Measurements from ENCODE around the gene SOX10. TPM values are rescaled to one million over a fixed set of nuclear protein-coding genes. Genes with fewer than 3 reads are reported as not detected.
"Not testable (repeated sequence)": the region's sequence is repeated elsewhere in the genome, so short reads cannot be mapped to it uniquely, and the experiment has no call there.

SOX10 gene
- total RNA-seq, 2 donors from 2014 or later = not detected

DNA sequence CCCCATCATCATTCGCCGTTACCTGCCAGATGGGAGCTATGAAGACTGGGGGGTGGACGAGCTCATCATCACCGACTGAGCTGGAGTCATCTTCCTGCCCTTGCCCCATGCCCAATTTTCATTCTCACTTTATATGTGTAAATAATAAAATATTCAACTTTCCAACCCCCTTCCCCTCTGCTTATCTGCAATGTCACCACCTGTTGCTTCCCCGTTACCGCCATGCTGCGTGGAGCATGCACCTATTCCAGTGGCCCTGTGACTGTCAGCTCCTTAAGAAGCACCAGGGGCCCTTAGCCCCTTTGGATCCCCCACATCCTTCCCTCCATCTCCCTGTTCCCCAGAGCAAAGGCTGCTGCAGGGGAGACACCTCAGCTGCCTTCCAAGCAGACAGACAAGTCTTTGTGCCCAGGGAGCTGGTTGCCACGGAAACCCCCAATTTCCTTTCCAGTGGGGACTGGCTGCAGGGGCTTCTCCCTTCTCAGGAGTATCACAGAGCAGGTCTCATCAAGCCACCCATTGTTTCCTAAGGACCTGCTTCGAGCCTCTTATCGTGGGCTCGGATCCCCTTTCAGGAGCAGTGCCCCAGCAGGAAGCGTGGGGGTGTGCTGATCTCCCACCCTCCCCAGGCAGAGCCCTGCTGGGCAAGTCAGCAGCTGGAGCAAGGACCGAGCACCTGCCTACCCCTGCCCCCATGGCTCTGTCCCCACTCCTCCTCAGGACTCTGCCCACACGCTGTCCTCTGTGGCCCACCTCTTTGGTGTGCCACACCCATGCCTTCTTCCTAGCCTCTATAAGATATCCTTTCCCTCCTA, 16.5 kb downstream of the SOX10 start:
- H3K4me3 Mint-ChIP-seq = no peak overlapping the region
- ATAC-seq (replicated peaks) = no peak
- H3K27me3 Mint-ChIP-seq = no peaks in the 10 kb centered on the region
- H3K4me1 Mint-ChIP-seq = no peaks in the 10 kb centered on the region
- H3K27ac Mint-ChIP-seq = peak overlapping the region; percentile 26
- H3K36me3 Mint-ChIP-seq (ENCODE audit: low read depth) = peaks cover 67% of the 10 kb centered on the region
- no peaks in the 10 kb centered on the region for H3K9me3 Mint-ChIP-seq

DNA sequence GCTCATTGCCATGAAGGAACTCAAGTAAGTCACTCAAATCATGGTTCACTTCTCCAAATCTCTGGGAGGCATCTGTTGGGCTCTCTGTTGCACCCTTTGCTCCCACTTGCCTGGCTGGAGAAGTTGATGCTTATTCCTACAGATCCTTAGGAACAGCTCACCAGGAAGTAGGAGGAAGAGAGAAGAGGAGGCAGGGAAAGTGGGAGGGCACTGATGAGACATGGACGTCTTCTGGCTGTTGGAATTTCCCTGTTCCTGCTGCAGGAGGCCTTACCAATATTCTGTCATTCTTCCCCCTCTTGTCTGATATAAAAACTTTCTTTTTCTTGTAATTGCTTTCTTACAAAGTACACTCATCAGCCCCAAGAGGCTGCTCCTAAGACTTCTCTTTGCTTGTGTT, 17.2 kb downstream of the SOX10 start:
- no peaks in the 10 kb centered on the region for H3K27me3 Mint-ChIP-seq
- H3K4me1 Mint-ChIP-seq = no peaks in the 10 kb centered on the region
- H3K36me3 Mint-ChIP-seq (ENCODE audit: low read depth) = peaks cover 74% of the 10 kb centered on the region
- ATAC-seq (replicated peaks) = no peak
- no peaks in the 10 kb centered on the region for H3K9me3 Mint-ChIP-seq
- no peak overlapping the region for H3K4me3 Mint-ChIP-seq
- peak overlapping the region; percentile 26 for H3K27ac Mint-ChIP-seq

DNA sequence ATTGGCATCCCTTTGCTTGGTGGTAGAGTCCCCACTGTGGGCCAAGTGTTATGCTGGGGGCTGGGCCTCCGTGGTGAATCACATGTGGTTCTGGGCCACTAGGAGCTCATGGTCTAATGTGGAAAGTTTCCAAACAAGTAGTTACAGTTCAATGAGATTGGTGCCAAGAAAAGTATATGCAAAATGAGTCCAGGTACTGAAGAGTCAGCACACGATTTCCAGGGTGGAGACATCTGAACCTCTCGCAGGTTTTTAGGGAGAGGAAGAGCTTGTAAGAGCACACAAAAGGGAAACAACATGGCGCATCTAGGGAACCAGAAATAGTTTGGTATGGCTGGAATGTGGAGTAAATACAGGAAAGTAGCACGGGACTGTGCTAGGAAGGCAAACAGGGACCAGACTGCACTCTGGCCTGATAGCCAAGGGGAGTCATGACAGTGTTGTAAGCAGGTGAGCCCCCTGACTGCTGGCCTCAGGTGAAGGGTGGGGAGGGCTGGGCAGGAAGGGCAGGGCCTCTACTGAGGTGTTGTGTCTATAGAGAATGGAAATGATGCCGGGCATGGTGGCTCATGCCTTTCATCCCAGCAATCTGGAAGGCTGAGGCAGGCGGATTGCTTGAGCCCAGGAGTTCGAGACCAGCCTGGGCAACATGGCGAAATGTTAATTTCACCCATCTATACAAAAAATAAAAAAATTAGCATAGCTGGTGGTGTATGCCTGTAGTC, 18.3 kb downstream of the SOX10 start:
- Mint-ChIP-seq H3K4me1 (no peaks in the 10 kb centered on the region), H3K4me3 (no peak overlapping the region), H3K9me3 (no peaks in the 10 kb centered on the region), H3K27me3 (no peaks in the 10 kb centered on the region), H3K27ac (no peak overlapping the region), H3K36me3 (ENCODE audit: low read depth) (peaks cover 85% of the 10 kb centered on the region)
- no peak for ATAC-seq (replicated peaks)

DNA sequence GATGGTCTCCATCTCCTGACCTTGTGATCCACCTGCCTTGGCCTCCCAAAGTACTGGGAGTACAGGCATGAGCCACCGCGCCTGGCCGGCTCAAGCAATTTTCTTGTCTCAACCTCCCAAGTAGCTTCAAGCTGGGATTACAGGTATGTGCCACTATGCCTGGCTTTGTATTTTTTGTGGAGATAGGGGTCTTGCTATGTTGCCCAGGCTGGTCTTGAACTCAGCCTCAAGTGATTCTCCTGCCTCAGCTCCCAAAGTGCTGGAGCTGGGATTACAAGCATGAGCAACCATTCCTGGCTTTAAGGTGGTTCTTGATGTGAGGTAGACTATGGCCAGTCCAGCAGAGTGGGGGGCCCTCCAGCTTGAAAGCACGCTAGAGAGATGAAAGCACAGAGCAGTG, 23.3 kb downstream of the SOX10 start:
- no peak for ATAC-seq (replicated peaks)
- H3K27ac Mint-ChIP-seq = peak overlapping the region; percentile 14

DNA sequence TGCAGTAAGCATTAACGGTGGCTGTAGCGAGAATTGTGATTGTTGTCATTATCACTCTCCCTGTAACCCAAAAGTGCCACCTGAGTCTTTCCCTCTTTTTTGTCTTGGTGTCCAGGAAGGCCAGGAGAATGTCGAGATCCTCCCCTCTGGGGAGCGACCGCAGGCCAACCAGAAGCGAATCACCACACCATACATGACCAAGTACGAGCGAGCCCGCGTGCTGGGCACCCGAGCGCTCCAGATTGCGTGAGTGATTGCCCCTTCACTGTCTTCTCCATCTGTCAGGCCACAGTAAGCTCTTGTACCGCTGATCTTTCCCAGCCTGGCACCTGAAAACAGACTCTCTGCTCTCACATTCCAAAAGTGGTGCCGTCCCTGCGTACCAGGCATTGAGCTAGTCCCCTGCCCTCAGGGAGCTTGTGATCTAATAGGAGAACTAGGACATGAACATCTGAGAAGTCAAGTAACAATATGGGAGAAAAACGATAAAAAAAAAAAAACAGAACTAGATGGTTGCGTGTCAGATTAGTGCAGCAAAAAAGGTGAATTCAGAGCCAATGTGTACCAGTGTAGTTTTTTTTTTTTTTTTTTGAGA, 25.0 kb downstream of the SOX10 start:
- Mint-ChIP-seq H3K27ac (no peak overlapping the region), H3K27me3 (no peaks in the 10 kb centered on the region)

More for the DNA sequence above, 23.3 kb downstream of the SOX10 start:
- H3K36me3 Mint-ChIP-seq (ENCODE audit: low read depth) = peaks cover 97% of the 10 kb centered on the region
- H3K4me1 Mint-ChIP-seq = peaks cover 4% of the 10 kb centered on the region
- no peak overlapping the region for H3K4me3 Mint-ChIP-seq
- no peaks in the 10 kb centered on the region for H3K27me3 Mint-ChIP-seq
- no peaks in the 10 kb centered on the region for H3K9me3 Mint-ChIP-seq

DNA sequence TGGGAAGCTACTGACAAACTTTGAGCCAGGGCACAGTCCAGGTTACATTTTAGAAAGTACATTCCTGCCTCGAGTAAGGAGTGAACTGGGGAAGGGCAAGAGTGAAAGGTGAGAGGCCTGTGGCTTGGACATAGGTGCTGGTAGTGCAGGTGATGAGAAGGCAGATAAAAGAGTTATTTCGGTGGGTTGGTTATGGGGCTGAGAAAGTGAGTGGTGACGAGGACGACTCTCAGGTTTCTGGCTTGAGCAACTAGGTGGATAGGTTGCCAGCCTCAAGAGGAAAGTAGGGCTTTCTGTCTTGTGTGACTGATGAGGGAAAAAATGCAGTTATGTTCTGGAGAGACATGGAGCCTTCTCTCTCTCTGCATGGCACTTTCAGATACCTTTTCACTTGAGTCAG, 27.1 kb downstream of the SOX10 start:
- H3K4me1 Mint-ChIP-seq = peaks cover 13% of the 10 kb centered on the region
- H3K36me3 Mint-ChIP-seq (ENCODE audit: low read depth) = peaks cover 82% of the 10 kb centered on the region
- H3K27me3 Mint-ChIP-seq = peaks cover 3% of the 10 kb centered on the region
- no peaks in the 10 kb centered on the region for H3K9me3 Mint-ChIP-seq
- H3K27ac Mint-ChIP-seq = no peak overlapping the region
- no peak overlapping the region for H3K4me3 Mint-ChIP-seq
- ATAC-seq (replicated peaks) = no peak

More for the DNA sequence above, 25.0 kb downstream of the SOX10 start:
- Mint-ChIP-seq H3K36me3 (ENCODE audit: low read depth) (peaks cover 92% of the 10 kb centered on the region), H3K4me3 (no peak overlapping the region), H3K9me3 (no peaks in the 10 kb centered on the region), H3K4me1 (peaks cover 13% of the 10 kb centered on the region)
- no peak for ATAC-seq (replicated peaks)

DNA sequence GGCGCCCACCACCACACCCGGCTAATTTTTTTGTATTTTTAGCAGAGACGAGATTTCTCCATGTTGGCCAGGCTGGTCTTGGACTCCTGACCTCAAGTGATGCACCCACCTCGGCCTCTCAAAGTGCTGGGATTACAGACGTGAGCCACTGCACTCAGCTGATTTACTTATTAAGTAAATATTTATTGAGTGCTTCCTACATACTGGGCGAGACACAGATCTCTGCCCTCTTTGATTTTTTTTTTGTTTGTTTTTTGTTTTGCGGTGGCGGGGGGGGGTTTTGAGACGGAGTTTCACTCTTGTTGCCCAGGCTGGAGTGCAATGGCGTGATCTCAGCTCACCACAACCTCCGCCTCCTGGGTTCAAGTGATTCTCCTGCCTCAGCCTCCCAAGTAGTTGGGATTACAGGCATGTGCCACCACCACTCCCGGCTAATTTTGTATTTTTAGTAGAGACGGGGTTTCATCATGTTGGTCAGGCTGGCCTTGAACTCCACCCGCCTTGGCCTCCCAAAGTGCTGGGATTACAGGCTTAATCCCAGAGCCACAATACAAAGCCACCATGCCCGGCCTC, 28.4 kb downstream of the SOX10 start:
- not testable (repeated sequence) for H3K27me3 Mint-ChIP-seq; ATAC-seq (replicated peaks); H3K9me3 Mint-ChIP-seq; H3K27ac Mint-ChIP-seq; H3K4me3 Mint-ChIP-seq
- peaks cover 13% of the 10 kb centered on the region for H3K4me1 Mint-ChIP-seq
- H3K36me3 Mint-ChIP-seq (ENCODE audit: low read depth) = peaks cover 69% of the 10 kb centered on the region

DNA sequence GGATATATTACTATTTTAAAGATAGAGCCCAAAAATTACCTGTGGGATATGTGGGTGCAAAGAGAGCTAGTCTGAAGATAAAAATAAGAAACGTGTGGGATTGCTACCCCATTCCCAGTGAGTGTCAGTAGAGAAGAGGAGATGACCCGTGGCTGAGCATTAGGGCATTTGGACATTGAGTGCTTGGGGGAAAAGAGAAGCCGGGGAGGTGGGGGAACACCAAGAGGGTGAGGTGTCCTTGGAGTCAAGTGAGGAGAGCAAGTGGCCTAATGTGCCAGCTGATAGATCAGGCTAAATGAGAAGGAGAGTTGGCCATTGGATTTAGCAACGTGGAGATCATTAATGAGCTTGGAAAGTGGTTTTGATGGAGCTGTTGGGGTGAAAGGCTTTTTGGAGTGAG, 29.7 kb downstream of the SOX10 start:
- peak overlapping the region; percentile 89 for H3K4me3 Mint-ChIP-seq
- H3K4me1 Mint-ChIP-seq = peaks cover 13% of the 10 kb centered on the region
- H3K27ac Mint-ChIP-seq = peak overlapping the region; percentile 94

DNA sequence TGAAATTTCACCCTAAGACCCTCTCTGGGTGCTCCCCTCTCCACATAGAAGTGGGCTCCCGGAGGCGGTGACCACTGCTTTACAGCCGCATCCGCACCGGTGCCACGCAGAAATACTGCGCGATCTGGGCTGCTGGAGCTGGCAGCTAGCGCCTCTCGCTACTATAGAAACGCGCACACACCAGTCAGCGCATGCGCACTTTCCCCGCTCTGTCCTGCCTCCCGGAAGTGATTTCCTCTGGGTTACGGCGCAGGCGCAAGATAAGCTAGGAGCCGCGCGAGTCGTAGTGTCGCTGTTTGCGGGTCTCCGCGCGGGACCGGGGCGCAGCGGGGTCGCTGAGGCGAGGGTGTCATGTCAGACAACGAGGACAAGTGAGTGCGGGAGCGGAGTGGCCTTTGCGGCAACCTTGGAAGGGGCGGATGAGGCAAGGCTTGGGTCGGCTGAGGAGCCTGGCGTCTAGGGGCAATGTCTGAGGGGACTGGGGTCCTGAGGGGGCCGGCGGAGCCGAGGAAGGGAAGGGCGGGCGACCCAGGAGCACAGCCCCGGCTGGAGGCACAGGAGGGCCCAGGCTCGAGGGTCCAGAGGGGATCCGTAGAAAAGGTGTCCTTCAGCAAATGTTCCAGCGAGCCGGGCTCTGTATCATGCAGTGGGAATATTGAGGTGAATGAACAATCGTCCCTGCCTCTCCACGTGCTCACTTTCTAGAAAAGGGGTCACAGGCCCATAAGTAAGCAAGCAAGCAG, 30.7 kb downstream of the SOX10 start, which contains the start of the genes C22orf23 and POLR2F:
TSS of gene C22orf23 (minus strand) at position 165 of the 743 bp plus-strand sequence. CDS start 452 bp downstream, outside the sequence.
TSS of gene POLR2F (plus strand) at position 263 of the 743 bp plus-strand sequence. CDS start at position 352, 89 bp downstream.
- ATAC-seq (replicated peaks) = peak; percentile 99
- H3K27me3 Mint-ChIP-seq = peaks cover 3% of the 10 kb centered on the region
- H3K36me3 Mint-ChIP-seq (ENCODE audit: low read depth) = peaks cover 46% of the 10 kb centered on the region
- no peaks in the 10 kb centered on the region for H3K9me3 Mint-ChIP-seq
- H3K4me3 Mint-ChIP-seq = peak within 1 kb of the TSS; percentile 89
- peak within 1 kb of the TSS; percentile 94 for H3K27ac Mint-ChIP-seq
- H3K4me1 Mint-ChIP-seq = peaks cover 13% of the 10 kb centered on the region

More for the DNA sequence above, 29.7 kb downstream of the SOX10 start:
- Mint-ChIP-seq H3K36me3 (ENCODE audit: low read depth) (peaks cover 56% of the 10 kb centered on the region), H3K9me3 (no peaks in the 10 kb centered on the region), H3K27me3 (peaks cover 3% of the 10 kb centered on the region)
- no peak for ATAC-seq (replicated peaks)

DNA sequence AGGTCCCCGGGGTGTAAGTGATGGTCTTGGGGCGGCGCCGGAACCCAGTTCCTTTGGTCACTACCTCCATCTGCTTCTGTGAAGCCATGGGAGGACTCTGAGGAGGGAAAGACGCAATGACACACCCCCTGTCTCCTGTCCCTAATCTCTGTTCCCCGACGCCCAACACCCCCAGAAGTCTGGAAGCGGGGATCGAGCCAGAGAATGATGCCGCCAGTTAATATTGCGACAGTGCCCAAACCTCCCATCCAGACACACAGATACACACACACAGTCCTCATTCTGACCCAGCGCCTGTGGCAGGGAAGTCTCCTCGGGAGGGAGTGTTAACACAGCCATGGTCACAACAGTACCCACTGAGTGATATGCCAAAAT, 31.3 kb downstream of the SOX10 start:
- H3K9me3 Mint-ChIP-seq = no peaks in the 10 kb centered on the region
- peaks cover 40% of the 10 kb centered on the region for H3K36me3 Mint-ChIP-seq (ENCODE audit: low read depth)
- peak overlapping the region; percentile 94 for H3K27ac Mint-ChIP-seq
- H3K27me3 Mint-ChIP-seq = peaks cover 3% of the 10 kb centered on the region
- H3K4me1 Mint-ChIP-seq = peaks cover 13% of the 10 kb centered on the region
- H3K4me3 Mint-ChIP-seq = peak overlapping the region; percentile 89
- ATAC-seq (replicated peaks) = peak; percentile 58

DNA sequence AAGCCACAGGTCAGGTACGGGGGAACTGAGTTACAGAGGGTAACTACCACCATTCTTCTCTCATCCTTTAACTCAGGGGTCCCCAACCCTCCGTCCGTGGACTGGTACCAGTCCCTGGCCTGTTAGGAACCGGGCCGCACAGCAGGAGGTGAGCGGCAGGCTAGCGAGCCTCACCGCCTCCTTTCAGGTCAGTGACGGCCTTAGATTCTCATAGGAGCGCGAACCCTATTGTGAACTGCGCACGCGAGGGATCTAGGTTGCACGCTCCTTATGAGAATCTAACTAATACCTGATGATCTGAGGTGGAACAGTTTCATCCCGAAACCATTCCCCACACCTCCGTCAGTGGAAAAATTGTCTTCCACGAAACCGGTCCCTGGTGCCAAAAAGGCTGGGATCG, 31.7 kb downstream of the SOX10 start:
- not testable (repeated sequence) for H3K27me3 Mint-ChIP-seq; H3K9me3 Mint-ChIP-seq; ATAC-seq (replicated peaks)
- H3K4me1 Mint-ChIP-seq = peaks cover 10% of the 10 kb centered on the region
- H3K27ac Mint-ChIP-seq = peak overlapping the region; percentile 94
- H3K4me3 Mint-ChIP-seq = peak overlapping the region; percentile 89
- H3K36me3 Mint-ChIP-seq (ENCODE audit: low read depth) = peaks cover 36% of the 10 kb centered on the region

DNA sequence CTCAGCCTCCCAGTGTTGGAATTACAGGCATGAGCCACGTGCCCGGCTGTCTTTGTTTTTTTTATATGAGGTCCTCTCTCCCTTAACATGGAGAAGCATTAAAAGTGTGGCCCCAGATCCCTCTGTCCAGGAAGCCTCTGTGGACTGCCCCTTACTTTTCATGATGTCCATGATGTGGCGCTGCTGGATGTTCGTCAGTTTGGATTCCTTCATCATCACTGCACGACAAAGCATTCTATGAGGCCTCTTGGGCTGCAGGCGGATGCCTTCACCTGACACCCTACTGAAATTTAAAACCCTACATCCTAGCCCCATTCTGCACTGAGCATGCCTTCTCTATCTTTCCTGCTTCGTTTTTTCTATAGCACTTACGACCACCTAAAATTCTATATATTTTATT, 33.0 kb downstream of the SOX10 start:
- ATAC-seq (replicated peaks) = no peak
- peaks cover 3% of the 10 kb centered on the region for H3K27me3 Mint-ChIP-seq
- H3K36me3 Mint-ChIP-seq (ENCODE audit: low read depth) = peaks cover 23% of the 10 kb centered on the region
- no peaks in the 10 kb centered on the region for H3K9me3 Mint-ChIP-seq
- peaks cover 9% of the 10 kb centered on the region for H3K4me1 Mint-ChIP-seq
- H3K4me3 Mint-ChIP-seq = no peak overlapping the region
- no peak overlapping the region for H3K27ac Mint-ChIP-seq

DNA sequence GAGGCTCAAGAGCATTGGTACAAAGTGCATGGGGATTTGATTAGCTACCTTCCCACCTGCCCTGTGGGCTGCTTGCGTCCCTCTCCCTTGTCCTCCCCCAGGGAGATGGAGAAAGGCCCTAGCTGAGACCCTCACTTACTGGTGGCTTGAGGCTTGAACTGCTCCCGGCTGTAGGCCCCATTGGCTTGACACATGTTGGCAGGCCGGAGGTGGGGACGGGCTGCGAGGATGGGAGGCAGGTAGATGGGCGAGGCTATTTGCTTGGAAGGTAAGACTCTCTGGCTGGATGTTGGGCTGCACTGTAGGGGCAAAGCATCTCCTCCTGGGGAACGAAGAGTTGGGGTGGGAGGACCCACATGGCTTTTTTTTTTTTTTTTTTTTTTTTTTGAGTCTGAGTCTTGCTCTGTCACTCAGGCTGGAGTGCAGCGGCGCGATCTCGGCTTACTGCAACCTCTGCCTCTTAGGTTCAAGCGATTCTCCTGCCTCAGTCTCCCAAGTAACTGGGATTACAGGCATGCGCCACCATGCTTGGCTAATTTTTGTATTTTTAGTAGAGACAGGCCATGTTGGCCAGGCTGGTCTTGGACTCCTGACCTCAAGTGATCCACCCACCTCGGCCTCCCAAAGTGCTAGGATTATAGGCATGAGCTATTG, 37.1 kb downstream of the SOX10 start:
- ATAC-seq (replicated peaks); H3K27me3 Mint-ChIP-seq; H3K4me3 Mint-ChIP-seq; H3K36me3 Mint-ChIP-seq (ENCODE audit: low read depth); H3K4me1 Mint-ChIP-seq; H3K9me3 Mint-ChIP-seq; H3K27ac Mint-ChIP-seq: not testable (repeated sequence)

Data from activated T-helper 17 cell treated with anti-CD3 and anti-CD28 coated beads, Interleukin-2, amount 50 U/mL, for 72 hours (primary cell).